ENCODE measurements around the gene HNRNPU.

The HNRNPU gene

GRCh38 chr1:244837597-244838258, 26.6 kb downstream of the HNRNPU start:
- H3K27ac ChIP-seq (ENCODE audit: low read length, poor library complexity, severe bottlenecking), result no peak overlapping the region
- no peak for DNase-seq
- H4K91ac ChIP-seq (ENCODE audit: low read length), result no peak overlapping the region
- peak overlapping the region; percentile 54 for H3K4me2 ChIP-seq (ENCODE audit: low read length, poor library complexity, severe bottlenecking)
- H3K14ac ChIP-seq (ENCODE audit: low read length in 2 of 2), result no peak overlapping the region
- H3K79me1 ChIP-seq (replicated peaks; ENCODE audit: low read length, poor library complexity, severe bottlenecking), result no peaks in the 10 kb centered on the region
- no peak overlapping the region for H3K18ac ChIP-seq (ENCODE audit: low read depth in 1 of 2, low read length in 2 of 2)
- WGBS, result 95% methylated on average over 4 of the region's 5 CpGs
- no peak overlapping the region for H4K8ac ChIP-seq (ENCODE audit: low read length)
- no peak overlapping the region for H2AFZ ChIP-seq (ENCODE audit: low read depth, low read length)
- H3K9ac ChIP-seq (ENCODE audit: low read length), result peak overlapping the region; percentile 98
- peaks cover 4 to 53% of the 10 kb centered on the region in 2 experiments for H3K36me3 ChIP-seq (ENCODE audit: control insufficient read depth in 1 of 2, insufficient read depth in 2 of 2, low read depth in 1 of 2, low read length in 2 of 2)
- H2BK12ac ChIP-seq (ENCODE audit: low read length in 2 of 2), result no peak overlapping the region
- no peak overlapping the region for H2BK15ac ChIP-seq (ENCODE audit: low read depth, poor library complexity, severe bottlenecking)
- H3K9me3 ChIP-seq (ENCODE audit: control insufficient read depth, low read length), result no peaks in the 10 kb centered on the region
- H3K4ac ChIP-seq (ENCODE audit: low read depth in 1 of 2, low read length in 2 of 2), result no peak overlapping the region
- H3K4me3 ChIP-seq (ENCODE audit: insufficient read depth in 1 of 2, low read depth in 1 of 2, low read length in 2 of 2), result peak overlapping the region in 1 of 2 experiments; percentile 90
- H3K23ac ChIP-seq (ENCODE audit: low read length in 2 of 2), result no peak overlapping the region
- H2BK120ac ChIP-seq (ENCODE audit: low read depth, low read length), result no peak overlapping the region
- no peak overlapping the region for H2BK5ac ChIP-seq (ENCODE audit: low read depth, low read length, poor library complexity, severe bottlenecking)
- H3K27me3 ChIP-seq (ENCODE audit: control insufficient read depth in 1 of 2, insufficient read depth in 1 of 2, low read length in 2 of 2), result no peaks in the 10 kb centered on the region
- peaks cover 2% of the 10 kb centered on the region for H3K4me1 ChIP-seq (ENCODE audit: control insufficient read depth, insufficient read depth, low read depth, low read length)
- H2AK5ac ChIP-seq (ENCODE audit: low read length, severe bottlenecking), result no peak overlapping the region

DNA sequence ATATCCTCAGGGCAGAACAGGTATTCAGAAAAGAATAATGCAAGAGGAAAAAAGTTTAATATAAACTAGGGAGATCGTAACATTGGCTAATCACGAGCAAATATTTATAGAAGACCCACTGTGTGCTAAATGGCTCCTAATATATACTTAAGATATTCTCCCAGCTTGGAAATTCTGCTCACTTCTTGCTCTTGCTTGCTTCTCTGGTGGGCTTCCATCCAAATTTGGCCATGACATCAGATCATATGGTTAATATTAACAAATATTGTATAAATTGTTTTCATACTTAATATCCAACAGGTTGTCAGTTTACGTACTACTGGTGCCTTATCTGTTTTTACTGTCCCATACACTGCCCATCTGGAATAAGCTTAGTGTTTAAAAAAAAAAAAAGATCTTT, 27.8 kb downstream of the HNRNPU start:
- peak overlapping the region; percentile 88 for H3K4me2 ChIP-seq (ENCODE audit: low read length, poor library complexity, severe bottlenecking)
- H3K4me3 ChIP-seq (ENCODE audit: insufficient read depth in 1 of 2, low read depth in 1 of 2, low read length in 2 of 2), result peak overlapping the region in 1 of 2 experiments; percentile 90
- peaks cover under 1% of the 10 kb centered on the region for H3K79me1 ChIP-seq (replicated peaks; ENCODE audit: low read length, poor library complexity, severe bottlenecking)
- no peak overlapping the region for H4K8ac ChIP-seq (ENCODE audit: low read length)
- H3K4me1 ChIP-seq (ENCODE audit: control insufficient read depth, insufficient read depth, low read depth, low read length), result peaks cover 2% of the 10 kb centered on the region
- H4K91ac ChIP-seq (ENCODE audit: low read length), result no peak overlapping the region
- H3K23ac ChIP-seq (ENCODE audit: low read length in 2 of 2), result no peak overlapping the region
- H2AK5ac ChIP-seq (ENCODE audit: low read length, severe bottlenecking), result no peak overlapping the region
- no peak for DNase-seq
- H3K27ac ChIP-seq (ENCODE audit: low read length, poor library complexity, severe bottlenecking), result peak overlapping the region; percentile 91
- H3K9ac ChIP-seq (ENCODE audit: low read length), result peak overlapping the region; percentile 98
- no peak overlapping the region for H3K18ac ChIP-seq (ENCODE audit: low read depth in 1 of 2, low read length in 2 of 2)
- H3K9me3 ChIP-seq (ENCODE audit: control insufficient read depth, low read length), result no peaks in the 10 kb centered on the region
- H3K4ac ChIP-seq (ENCODE audit: low read depth in 1 of 2, low read length in 2 of 2), result no peak overlapping the region
- no peak overlapping the region for H2BK15ac ChIP-seq (ENCODE audit: low read depth, poor library complexity, severe bottlenecking)
- WGBS, result 30% methylated on average over 2 of the region's 3 CpGs
- H2AFZ ChIP-seq (ENCODE audit: low read depth, low read length), result no peak overlapping the region
- no peak overlapping the region for H2BK5ac ChIP-seq (ENCODE audit: low read depth, low read length, poor library complexity, severe bottlenecking)
- H2BK12ac ChIP-seq (ENCODE audit: low read length in 2 of 2), result no peak overlapping the region
- H3K36me3 ChIP-seq (ENCODE audit: control insufficient read depth in 1 of 2, insufficient read depth in 2 of 2, low read depth in 1 of 2, low read length in 2 of 2), result peaks cover 4 to 41% of the 10 kb centered on the region in 2 experiments
- no peaks in the 10 kb centered on the region for H3K27me3 ChIP-seq (ENCODE audit: control insufficient read depth in 1 of 2, insufficient read depth in 1 of 2, low read length in 2 of 2)
- H2BK120ac ChIP-seq (ENCODE audit: low read depth, low read length), result no peak overlapping the region
- H3K14ac ChIP-seq (ENCODE audit: low read length in 2 of 2), result no peak overlapping the region

- Histone ChIP-seq H3K4me1 (ENCODE audit: control insufficient read depth, insufficient read depth, low read depth, low read length) (peaks cover 2% of the 10 kb centered on the region), H2BK15ac (ENCODE audit: low read depth, poor library complexity, severe bottlenecking) (no peak overlapping the region), H4K8ac (ENCODE audit: low read length) (no peak overlapping the region), H3K14ac (ENCODE audit: low read length in 2 of 2) (no peak overlapping the region), H2BK12ac (ENCODE audit: low read length in 2 of 2) (no peak overlapping the region), H2AK5ac (ENCODE audit: low read length, severe bottlenecking) (peak overlapping the region; percentile 77), H3K23ac (ENCODE audit: low read length in 2 of 2) (no peak overlapping the region), H3K27ac (ENCODE audit: low read length, poor library complexity, severe bottlenecking) (peak overlapping the region; percentile 91), H3K9me3 (ENCODE audit: control insufficient read depth, low read length) (no peaks in the 10 kb centered on the region), H4K91ac (ENCODE audit: low read length) (no peak overlapping the region), H3K4me3 (ENCODE audit: insufficient read depth in 1 of 2, low read depth in 1 of 2, low read length in 2 of 2) (peak overlapping the region; percentile 26 to 90), H3K9ac (ENCODE audit: low read length) (peak overlapping the region; percentile 98), H3K4ac (ENCODE audit: low read depth in 1 of 2, low read length in 2 of 2) (no peak overlapping the region), H3K36me3 (ENCODE audit: control insufficient read depth in 1 of 2, insufficient read depth in 2 of 2, low read depth in 1 of 2, low read length in 2 of 2) (peaks cover 4 to 37% of the 10 kb centered on the region in 2 experiments), H3K18ac (ENCODE audit: low read depth in 1 of 2, low read length in 2 of 2) (peak overlapping the region; percentile 24 to 89), H2AFZ (ENCODE audit: low read depth, low read length) (no peak overlapping the region), H3K79me1 (replicated peaks; ENCODE audit: low read length, poor library complexity, severe bottlenecking) (peaks cover 1% of the 10 kb centered on the region), H2BK120ac (ENCODE audit: low read depth, low read length) (no peak overlapping the region), H2BK5ac (ENCODE audit: low read depth, low read length, poor library complexity, severe bottlenecking) (no peak overlapping the region), H3K4me2 (ENCODE audit: low read length, poor library complexity, severe bottlenecking) (peak overlapping the region; percentile 88), H3K27me3 (ENCODE audit: control insufficient read depth in 1 of 2, insufficient read depth in 1 of 2, low read length in 2 of 2) (no peaks in the 10 kb centered on the region)
- DNase-seq, result peak; percentile 58
- 1% methylated on average over 4 of the region's 7 CpGs for WGBS
Observed at GRCh38 chr1:244836135-244836521, 28.2 kb downstream of the HNRNPU start.

DNA sequence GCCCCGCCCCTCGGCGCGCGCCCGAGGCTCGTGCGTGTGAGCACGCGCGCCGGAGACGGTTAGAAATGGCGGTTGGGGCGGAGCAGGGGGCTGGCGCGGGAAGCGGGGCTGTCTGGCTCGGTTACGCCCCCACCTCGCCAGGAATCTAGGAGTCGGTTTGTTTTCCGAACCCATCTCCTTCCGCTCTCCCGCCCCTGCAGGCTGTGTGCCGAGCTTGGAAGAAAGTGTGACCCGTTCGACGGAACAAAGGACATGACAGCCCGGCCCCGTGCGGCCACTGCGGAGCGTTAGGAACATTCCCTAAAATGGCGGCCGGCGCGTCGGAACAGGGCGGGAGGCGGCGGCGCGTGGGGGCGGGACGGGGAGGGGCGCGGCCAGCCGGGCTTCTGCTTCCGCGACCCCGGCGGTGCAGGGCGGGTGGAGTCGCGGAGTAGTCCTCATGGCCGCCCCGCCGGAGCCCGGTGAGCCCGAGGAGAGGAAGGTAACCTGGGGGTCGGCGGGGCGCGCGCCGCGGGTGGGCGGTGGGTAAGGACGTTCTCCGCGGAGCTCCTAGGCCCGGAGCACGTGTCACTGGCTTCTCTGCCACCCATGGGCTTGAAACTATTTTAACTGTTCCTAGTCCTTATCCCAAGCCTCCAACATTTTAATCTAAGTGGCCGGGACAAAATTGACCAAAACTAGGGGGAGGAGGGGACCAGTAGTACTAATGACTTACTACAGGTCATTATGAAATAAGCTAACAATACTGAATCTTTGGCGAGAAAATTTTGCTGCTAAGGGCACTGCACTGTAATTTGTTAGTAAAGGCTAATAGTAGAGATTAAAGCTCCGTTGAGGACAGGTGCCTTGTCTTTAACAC, 28.8 kb downstream of the HNRNPU start, which contains the start of gene COX20:
TSS of gene COX20 (plus strand) at position 383 of the 859 bp plus-strand sequence. CDS start at position 440, 57 bp downstream.
- H3K36me3 ChIP-seq (ENCODE audit: control insufficient read depth in 1 of 2, insufficient read depth in 2 of 2, low read depth in 1 of 2, low read length in 2 of 2), result peaks cover 4 to 31% of the 10 kb centered on the region in 2 experiments
- H3K9me3 ChIP-seq (ENCODE audit: control insufficient read depth, low read length), result no peaks in the 10 kb centered on the region
- H3K4ac ChIP-seq (ENCODE audit: low read depth in 1 of 2, low read length in 2 of 2), result peak within 1 kb of the TSS; percentile 97 to 100
- H3K4me1 ChIP-seq (ENCODE audit: control insufficient read depth, insufficient read depth, low read depth, low read length), result peaks cover 2% of the 10 kb centered on the region
- H3K27me3 ChIP-seq (ENCODE audit: control insufficient read depth in 1 of 2, insufficient read depth in 1 of 2, low read length in 2 of 2), result no peaks in the 10 kb centered on the region
- peak within 1 kb of the TSS in 1 of 2 experiments; percentile 9 for H3K23ac ChIP-seq (ENCODE audit: low read length in 2 of 2)
- under 1% methylated on average over 61 of the region's 77 CpGs for WGBS
- peak within 1 kb of the TSS; percentile 99 for H4K91ac ChIP-seq (ENCODE audit: low read length)
- H2AK5ac ChIP-seq (ENCODE audit: low read length, severe bottlenecking), result peak within 1 kb of the TSS; percentile 77
- H2BK12ac ChIP-seq (ENCODE audit: low read length in 2 of 2), result peak within 1 kb of the TSS in 1 of 2 experiments; percentile 82
- peak within 1 kb of the TSS; percentile 99 for H4K8ac ChIP-seq (ENCODE audit: low read length)
- peak within 1 kb of the TSS; percentile 87 to 90 for H3K4me3 ChIP-seq (ENCODE audit: insufficient read depth in 1 of 2, low read depth in 1 of 2, low read length in 2 of 2)
- peak within 1 kb of the TSS; percentile 98 for H3K9ac ChIP-seq (ENCODE audit: low read length)
- H3K4me2 ChIP-seq (ENCODE audit: low read length, poor library complexity, severe bottlenecking), result peak within 1 kb of the TSS; percentile 88
- peak within 1 kb of the TSS; percentile 77 for H2AFZ ChIP-seq (ENCODE audit: low read depth, low read length)
- H2BK5ac ChIP-seq (ENCODE audit: low read depth, low read length, poor library complexity, severe bottlenecking), result peak within 1 kb of the TSS; percentile 99
- H3K14ac ChIP-seq (ENCODE audit: low read length in 2 of 2), result peak within 1 kb of the TSS in 1 of 2 experiments; percentile 89
- H3K79me1 ChIP-seq (replicated peaks; ENCODE audit: low read length, poor library complexity, severe bottlenecking), result peaks cover 1% of the 10 kb centered on the region
- peak; percentile 93 for DNase-seq
- peak within 1 kb of the TSS; percentile 95 for H2BK120ac ChIP-seq (ENCODE audit: low read depth, low read length)
- peak within 1 kb of the TSS; percentile 100 for H3K27ac ChIP-seq (ENCODE audit: low read length, poor library complexity, severe bottlenecking)
- peak within 1 kb of the TSS; percentile 89 for H2BK15ac ChIP-seq (ENCODE audit: low read depth, poor library complexity, severe bottlenecking)
- peak within 1 kb of the TSS; percentile 94 to 100 for H3K18ac ChIP-seq (ENCODE audit: low read depth in 1 of 2, low read length in 2 of 2)

Measured in mesenchymal stem cell (in vitro differentiated cells and primary cell).